Measurements from ENCODE around the gene SCAP. TPM values are rescaled to one million over a fixed set of nuclear protein-coding genes. Genes with fewer than 3 reads are reported as not detected.

Gene SCAP
- total RNA-seq, 1 experiment from 2014 or later, result 67.6 TPM

DNA sequence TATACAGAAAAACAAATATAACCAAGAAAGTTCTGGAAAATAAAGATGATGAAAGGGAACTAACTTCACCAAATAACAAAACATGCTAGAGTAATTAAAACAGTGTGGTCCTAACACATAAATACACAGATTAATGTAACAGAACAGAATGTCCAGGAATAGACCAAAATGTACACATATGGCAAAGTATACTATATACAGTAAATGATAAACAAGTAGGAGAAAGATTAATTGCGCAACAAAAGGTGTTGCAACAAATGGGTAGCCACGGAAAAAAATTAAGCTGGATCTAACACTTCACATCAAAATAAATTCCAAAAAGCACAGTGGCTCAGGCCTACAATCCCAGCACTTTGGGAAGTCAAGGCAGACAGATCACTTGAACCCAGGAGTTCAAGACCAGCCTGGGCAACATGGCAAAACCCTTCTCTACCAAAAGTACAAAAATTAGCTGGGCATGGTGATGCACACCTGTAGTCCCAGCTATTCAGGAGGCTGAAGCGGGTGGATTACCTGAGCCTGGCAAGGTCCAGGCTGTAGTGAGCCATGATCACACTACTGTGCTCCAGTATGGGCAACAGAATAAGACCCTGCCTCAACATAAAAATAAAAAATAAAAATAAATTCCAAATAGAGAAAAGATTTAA lies 19.8 kb downstream of the SCAP start:
- no peak for ATAC-seq
- DNase-seq (ENCODE audit: low read depth, low spot score), result no peak
- Histone ChIP-seq H3K27me3 (ENCODE audit: insufficient read depth, low read length) (no peaks in the 10 kb centered on the region), H3K4me3 (replicated peaks in 1 of 2; ENCODE audit: low read depth in 1 of 2, low read length in 2 of 2) (no peak overlapping the region), H3K4me1 (ENCODE audit: control insufficient read depth in 1 of 2, insufficient read depth in 2 of 2, low read length in 2 of 2) (no peaks in the 10 kb centered on the region), H4K20me1 (ENCODE audit: insufficient read depth) (no peaks in the 10 kb centered on the region), H3K79me2 (ENCODE audit: insufficient read depth, low read length) (peaks cover 76% of the 10 kb centered on the region), H3K9ac (ENCODE audit: low read length) (no peak overlapping the region), H3K27ac (ENCODE audit: low read depth, low read length) (no peak overlapping the region), H3K4me2 (ENCODE audit: low read length) (no peak overlapping the region), H3K9me3 (ENCODE audit: control insufficient read depth in 1 of 2, insufficient read depth in 1 of 2, low read depth in 1 of 2, low read length in 2 of 2) (no peaks in the 10 kb centered on the region), H3K9me2 (ENCODE audit: insufficient read depth) (no peaks in the 10 kb centered on the region), H2AFZ (ENCODE audit: low read depth, low read length, poor library complexity, severe bottlenecking) (no peak overlapping the region), H3K36me3 (ENCODE audit: control insufficient read depth in 1 of 2, insufficient read depth in 2 of 2, low read length in 2 of 2) (no peaks in the 10 kb centered on the region)
- RAD21 ChIA-PET (ENCODE audit: low non-redundant PET in 1 of 2, low total read pairs in 2 of 2, uncharacterized antibody in 2 of 2, unreplicated experiment in 2 of 2), result no interaction called here
- no TSS peak for BruUV-seq (replicated peaks)
- peak; percentile 76 for TF ChIP-seq CEBPB (IDR thresholded peaks at IDR 0.05; ENCODE audit: low read depth)
- TF ChIP-seq SIN3A (IDR thresholded peaks at IDR 0.05; ENCODE audit: low read depth), result no peak
- no peak for TF ChIP-seq EGR1 (IDR thresholded peaks at IDR 0.05; ENCODE audit: low read depth)
- intact Hi-C loops (cut with micrococcal nuclease), result no loop called here
- POLR2A ChIA-PET, result no interaction called here
- CTCF ChIA-PET, result no interaction called here

DNA sequence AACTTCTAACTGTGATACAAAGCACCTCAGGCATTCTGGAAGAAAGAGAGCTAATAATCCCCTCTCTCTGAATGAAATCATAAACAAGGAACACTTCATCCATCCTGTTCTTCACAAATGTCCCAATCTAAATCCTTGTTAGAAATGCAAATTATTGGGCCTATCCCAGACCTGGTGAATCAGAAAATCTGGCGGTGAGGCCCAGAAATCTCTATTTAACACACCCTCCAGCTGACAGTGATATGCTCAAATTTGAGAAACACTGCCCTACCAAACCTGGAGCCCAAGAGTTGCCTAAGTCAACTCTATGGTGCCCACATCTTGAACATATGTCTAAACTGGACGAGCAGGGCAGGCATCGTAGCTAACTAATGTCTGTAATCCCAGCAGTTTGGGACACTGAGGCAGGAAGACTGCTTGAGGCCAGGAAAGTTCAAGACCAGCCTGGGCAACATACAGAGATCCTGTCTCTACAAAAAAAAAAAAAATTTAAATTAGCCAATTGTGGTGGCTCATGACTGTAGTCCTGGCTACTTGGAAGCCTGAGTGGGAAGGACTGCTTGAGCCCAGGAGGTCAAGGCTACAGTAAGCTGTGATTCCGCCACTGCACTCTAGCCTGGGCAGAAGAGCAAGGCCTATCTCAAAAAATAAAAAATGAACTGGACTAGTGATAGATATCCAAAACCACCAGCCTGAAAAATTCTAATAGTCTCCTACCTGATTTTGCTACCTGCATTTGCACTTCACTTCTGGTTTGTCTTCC lies 23.1 kb downstream of the SCAP start:
- BruUV-seq (replicated peaks), result no TSS peak
- no peak overlapping the region for H3K27ac ChIP-seq (ENCODE audit: low read depth, low read length)
- H3K36me3 ChIP-seq (ENCODE audit: control insufficient read depth in 1 of 2, insufficient read depth in 2 of 2, low read length in 2 of 2), result no peaks in the 10 kb centered on the region
- ATAC-seq (no peak), DNase-seq (ENCODE audit: low read depth, low spot score) (no peak)
- H3K4me1 ChIP-seq (ENCODE audit: control insufficient read depth in 1 of 2, insufficient read depth in 2 of 2, low read length in 2 of 2), result no peaks in the 10 kb centered on the region
- POLR2A ChIA-PET, result no interaction called here
- RAD21 ChIA-PET (ENCODE audit: low non-redundant PET in 1 of 2, low total read pairs in 2 of 2, uncharacterized antibody in 2 of 2, unreplicated experiment in 2 of 2), result no interaction called here
- H3K27me3 ChIP-seq (ENCODE audit: insufficient read depth, low read length), result no peaks in the 10 kb centered on the region
- H3K9me3 ChIP-seq (ENCODE audit: control insufficient read depth in 1 of 2, insufficient read depth in 1 of 2, low read depth in 1 of 2, low read length in 2 of 2), result 0 out of 4 replicates have a peak, but pooled peaks cover 0 to 3% of the 10 kb centered on the region in 2 experiments
- H3K4me3 ChIP-seq (replicated peaks in 1 of 2; ENCODE audit: low read depth in 1 of 2, low read length in 2 of 2), result no peak overlapping the region
- no peak overlapping the region for H3K9ac ChIP-seq (ENCODE audit: low read length)
- no peak overlapping the region for H2AFZ ChIP-seq (ENCODE audit: low read depth, low read length, poor library complexity, severe bottlenecking)
- CTCF ChIA-PET, result no interaction called here
- intact Hi-C loops (cut with micrococcal nuclease), result no loop called here
- H3K79me2 ChIP-seq (ENCODE audit: insufficient read depth, low read length), result peaks cover 87% of the 10 kb centered on the region
- no peak overlapping the region for H3K4me2 ChIP-seq (ENCODE audit: low read length)
- no peaks in the 10 kb centered on the region for H3K9me2 ChIP-seq (ENCODE audit: insufficient read depth)
- H4K20me1 ChIP-seq (ENCODE audit: insufficient read depth), result no peaks in the 10 kb centered on the region
- TF ChIP-seq CBX3 (IDR thresholded peaks at IDR 0.05; ENCODE audit: low read depth), result no peak
- no peak for TF ChIP-seq POLR2A (IDR thresholded peaks at IDR 0.05; ENCODE audit: borderline replicate concordance, extremely low read depth, insufficient read depth, insufficient read length)
- no peak for TF ChIP-seq EZH2phosphoT487 (IDR thresholded peaks at IDR 0.05; ENCODE audit: borderline replicate concordance)
- TF ChIP-seq TCF7L2 (IDR thresholded peaks at IDR 0.05; ENCODE audit: borderline replicate concordance, extremely low read depth, insufficient read depth, insufficient read length), result no peak
- TF ChIP-seq, protein P1, sequence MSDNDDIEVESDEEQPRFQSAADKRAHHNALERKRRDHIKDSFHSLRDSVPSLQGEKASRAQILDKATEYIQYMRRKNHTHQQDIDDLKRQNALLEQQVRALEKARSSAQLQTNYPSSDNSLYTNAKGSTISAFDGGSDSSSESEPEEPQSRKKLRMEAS (IDR thresholded peaks at IDR 0.05), result no peak
- no peak for TF ChIP-seq POLR2AphosphoS5 (IDR thresholded peaks at IDR 0.05; ENCODE audit: low read depth, low read length)
- TF ChIP-seq YY1 (IDR thresholded peaks at IDR 0.05; ENCODE audit: extremely low read depth, insufficient replicate concordance, low read depth, low read length), result no peak
- TF ChIP-seq CEBPB (IDR thresholded peaks at IDR 0.05; ENCODE audit: low read depth), result no peak
- TF ChIP-seq, protein P2, sequence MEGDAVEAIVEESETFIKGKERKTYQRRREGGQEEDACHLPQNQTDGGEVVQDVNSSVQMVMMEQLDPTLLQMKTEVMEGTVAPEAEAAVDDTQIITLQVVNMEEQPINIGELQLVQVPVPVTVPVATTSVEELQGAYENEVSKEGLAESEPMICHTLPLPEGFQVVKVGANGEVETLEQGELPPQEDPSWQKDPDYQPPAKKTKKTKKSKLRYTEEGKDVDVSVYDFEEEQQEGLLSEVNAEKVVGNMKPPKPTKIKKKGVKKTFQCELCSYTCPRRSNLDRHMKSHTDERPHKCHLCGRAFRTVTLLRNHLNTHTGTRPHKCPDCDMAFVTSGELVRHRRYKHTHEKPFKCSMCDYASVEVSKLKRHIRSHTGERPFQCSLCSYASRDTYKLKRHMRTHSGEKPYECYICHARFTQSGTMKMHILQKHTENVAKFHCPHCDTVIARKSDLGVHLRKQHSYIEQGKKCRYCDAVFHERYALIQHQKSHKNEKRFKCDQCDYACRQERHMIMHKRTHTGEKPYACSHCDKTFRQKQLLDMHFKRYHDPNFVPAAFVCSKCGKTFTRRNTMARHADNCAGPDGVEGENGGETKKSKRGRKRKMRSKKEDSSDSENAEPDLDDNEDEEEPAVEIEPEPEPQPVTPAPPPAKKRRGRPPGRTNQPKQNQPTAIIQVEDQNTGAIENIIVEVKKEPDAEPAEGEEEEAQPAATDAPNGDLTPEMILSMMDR (IDR thresholded peaks at IDR 0.05 in 2 of 3, conservative IDR thresholded peaks at IDR 0.05 in 1 of 3; ENCODE audit: borderline replicate concordance in 1 of 3, insufficient read depth in 1 of 3, low read depth in 2 of 3, low read length in 2 of 3), result no peak
- TF ChIP-seq FOSL1 (IDR thresholded peaks at IDR 0.05; ENCODE audit: low read depth), result no peak
- TF ChIP-seq EGR1 (IDR thresholded peaks at IDR 0.05; ENCODE audit: low read depth), result no peak
- TF ChIP-seq JUND (IDR thresholded peaks at IDR 0.05), result no peak
- TF ChIP-seq, protein P3, sequence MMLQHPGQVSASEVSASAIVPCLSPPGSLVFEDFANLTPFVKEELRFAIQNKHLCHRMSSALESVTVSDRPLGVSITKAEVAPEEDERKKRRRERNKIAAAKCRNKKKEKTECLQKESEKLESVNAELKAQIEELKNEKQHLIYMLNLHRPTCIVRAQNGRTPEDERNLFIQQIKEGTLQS (IDR thresholded peaks at IDR 0.05), result no peak
- TF ChIP-seq EZH2 (IDR thresholded peaks at IDR 0.05), result no peak
- no peak for TF ChIP-seq SRF (IDR thresholded peaks at IDR 0.05; ENCODE audit: low read depth)

All from HCT116 (cell line).